Measurements from ENCODE around the gene DOK7. TPM values are rescaled to one million over a fixed set of nuclear protein-coding genes. Genes with fewer than 3 reads are reported as not detected.

The DOK7 gene
- total and polyA plus RNA-seq, 2 of the 4 experiments (the other 2 are of a cell fraction): not detected

- Histone ChIP-seq H3K23ac (ENCODE audit: low read depth, low read length) (no peak overlapping the region), H2AK5ac (ENCODE audit: low read depth, low read length) (no peak overlapping the region), H3K4me2 (ENCODE audit: low read depth, low read length) (no peak overlapping the region), H3K36me3 (ENCODE audit: control insufficient read depth, insufficient read depth, low read length) (peaks cover 3% of the 10 kb centered on the region), H3K79me1 (ENCODE audit: low read depth in 1 of 2, low read length in 2 of 2) (peaks cover 3 to 8% of the 10 kb centered on the region in 2 experiments; a peak in 2 of 4 replicates), H3K9me3 (ENCODE audit: control insufficient read depth, insufficient read depth, low read length) (no peaks in the 10 kb centered on the region), H4K5ac (ENCODE audit: low read depth, low read length) (no peak overlapping the region), H4K8ac (ENCODE audit: low read depth in 2 of 2, low read length in 2 of 2) (no peak overlapping the region), H2AK9ac (replicated peaks; ENCODE audit: low read depth, low read length, poor library complexity) (no peak overlapping the region), H4K91ac (ENCODE audit: insufficient read depth, low read depth, low read length) (no peak overlapping the region), H3K56ac (ENCODE audit: extremely low read depth, insufficient read depth, low read length) (no peak overlapping the region), H3K4me1 (ENCODE audit: control insufficient read depth, insufficient read depth, low read length) (no peaks in the 10 kb centered on the region), H2BK20ac (ENCODE audit: low read depth, low read length) (no peak overlapping the region), H3K14ac (replicated peaks; ENCODE audit: low read depth, low read length) (no peak overlapping the region), H3K27ac (ENCODE audit: insufficient read depth, low read length) (no peak overlapping the region), H3K27me3 (ENCODE audit: control insufficient read depth, insufficient read depth, low read length) (no peaks in the 10 kb centered on the region; the same call in 1 of the 2 replicates), H4K20me1 (ENCODE audit: insufficient read depth, low read length) (peaks cover 33% of the 10 kb centered on the region), H3K4ac (ENCODE audit: low read depth, low read length) (no peak overlapping the region), H3K9ac (ENCODE audit: low read depth, low read length) (no peak overlapping the region), H3K9me1 (ENCODE audit: insufficient read depth, low read length) (no peaks in the 10 kb centered on the region), H2BK5ac (ENCODE audit: low read depth, low read length, poor library complexity, severe bottlenecking) (no peak overlapping the region), H2BK120ac (ENCODE audit: low read depth, low read length) (no peak overlapping the region), H2BK15ac (ENCODE audit: low read depth, low read length) (no peak overlapping the region), H3K18ac (ENCODE audit: low read depth, low read length) (no peak overlapping the region), H2AFZ (replicated peaks; ENCODE audit: low read length, poor library complexity) (no peak overlapping the region), H3K4me3 (ENCODE audit: insufficient read depth, low read depth, low read length) (no peak overlapping the region)
- no TSS peak for BruUV-seq (replicated peaks)
- ATAC-seq (ENCODE audit: low read depth) (no peak), DNase-seq (no peak)
- in situ Hi-C loops (cut with MboI; ENCODE audit: low sequenced_read_pairs): no loop called here
- no peak for TF ChIP-seq MAZ (IDR thresholded peaks at IDR 0.05; ENCODE audit: borderline replicate concordance, low read depth, low read length)
- TF ChIP-seq SMC3 (IDR thresholded peaks at IDR 0.05; ENCODE audit: low read depth, low read length): no peak
- CTCF ChIA-PET: interaction anchor here (0.7 kb wide), 2 partner anchors 81 to 444 kb away, joined by 3 to 4 read pairs; no protein-coding TSS in a partner anchor
- dilution Hi-C loops (cut with HindIII; ENCODE audit: low sequenced_read_pairs, unreplicated experiment): no loop called here
- POLR2A ChIA-PET (ENCODE audit: unreplicated experiment): no interaction called here
- 80% methylated on average over 2 of the region's 20 CpGs; no CpG with 5 or more reads in 1 of the 2 experiments for WGBS, 2 experiments (ENCODE audit: extremely low coverage in 2 of 2, insufficient read length in 1 of 2)
- intact Hi-C loops (cut with micrococcal nuclease): no loop called here
These were observed 35.9 kb downstream of the DOK7 start for GRCh38 chr4:3498901-3499510.
